Measurements from ENCODE around the gene PAK5.

- TF ChIP-seq CTCF (IDR thresholded peaks at IDR 0.05 in 2 of 3, conservative IDR thresholded peaks at IDR 0.05 in 1 of 3; ENCODE audit: borderline replicate concordance in 1 of 3, insufficient read depth in 1 of 3, low read depth in 2 of 3, low read length in 2 of 3), result no peak
- TF ChIP-seq SP1 (IDR thresholded peaks at IDR 0.05; ENCODE audit: low read depth), result no peak
- TF ChIP-seq MAX (IDR thresholded peaks at IDR 0.05), result no peak
- no peak for TF ChIP-seq POLR2AphosphoS5 (IDR thresholded peaks at IDR 0.05; ENCODE audit: low read depth, low read length)
- TF ChIP-seq EZH2 (IDR thresholded peaks at IDR 0.05), result no peak
- TF ChIP-seq POLR2A (IDR thresholded peaks at IDR 0.05; ENCODE audit: borderline replicate concordance, extremely low read depth, insufficient read depth, insufficient read length), result no peak
Measured at GRCh38 chr20:9689041-9689440, 149.8 kb downstream of the PAK5 start.
